Measurements from ENCODE around the gene HILPDA. TPM values are rescaled to one million over a fixed set of nuclear protein-coding genes. Genes with fewer than 3 reads are reported as not detected.
A peak's percentile ranks its signal among the peaks of the same experiment; 100 is the strongest.

Gene HILPDA
- total and polyA plus RNA-seq, 2 experiments from 2014 or later: 18.5 to 26.6 TPM

DNA sequence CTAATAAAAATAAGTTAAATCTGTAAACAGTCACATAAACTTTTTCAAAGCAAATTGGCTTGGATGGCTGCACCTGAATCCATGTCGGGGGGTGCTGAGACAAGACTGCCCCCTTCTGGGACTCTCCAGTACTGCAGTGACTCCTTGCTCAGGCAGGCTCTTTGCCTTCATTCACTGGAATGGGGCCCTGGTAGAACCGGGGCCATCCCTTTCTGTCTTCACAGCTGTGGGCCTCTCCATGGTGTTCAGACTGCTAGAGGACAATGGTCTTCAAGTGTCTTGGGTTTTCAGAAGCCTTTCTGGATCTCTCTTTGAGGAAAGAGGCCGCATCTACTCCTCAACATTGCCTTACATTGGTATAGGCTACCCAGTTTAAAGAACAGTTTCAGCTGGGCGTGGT, 29.8 kb upstream of the HILPDA start:
- H3K9ac ChIP-seq: no peak overlapping the region
- no peaks in the 10 kb centered on the region for H3K4me1 ChIP-seq (ENCODE audit: insufficient read depth)
- H3F3A ChIP-seq (ENCODE audit: insufficient read depth): no peaks in the 10 kb centered on the region
- DNase-seq: peak; percentile 64
- no peaks in the 10 kb centered on the region for H3K9me3 ChIP-seq (ENCODE audit: low read depth)
- no peaks in the 10 kb centered on the region for H3K36me3 ChIP-seq (ENCODE audit: low read depth)
- H2AFZ ChIP-seq: 0 out of 2 replicates have a peak overlapping the region, but pooled peaks have one; percentile 26
- no peaks in the 10 kb centered on the region for H3K79me2 ChIP-seq (ENCODE audit: insufficient read depth)
- H3K4me3 ChIP-seq: no peak overlapping the region
- H4K20me1 ChIP-seq (ENCODE audit: insufficient read depth): no peaks in the 10 kb centered on the region
- H3K27me3 ChIP-seq (replicated peaks; ENCODE audit: insufficient read depth): no peaks in the 10 kb centered on the region
- TF ChIP-seq EZH2 (IDR thresholded peaks at IDR 0.05; ENCODE audit: insufficient read depth, poor library complexity, severe bottlenecking) (no peak), EZH2phosphoT487 (IDR thresholded peaks at IDR 0.05; ENCODE audit: insufficient read depth, low read depth) (no peak)
- in situ Hi-C loops (cut with MboI): no loop called here
- H3K4me2 ChIP-seq (ENCODE audit: unreplicated experiment): no peak overlapping the region
- H3K27ac ChIP-seq: no peak overlapping the region
- WGBS, 2 experiments (ENCODE audit: low coverage in 1 of 2, low lambda C conversion rate in 2 of 2, missing lambda C conversion rate in 2 of 2): 45% methylated on average over 4 of the region's 4 CpGs
- no peaks in the 10 kb centered on the region for H3K9me2 ChIP-seq (ENCODE audit: insufficient read depth)

DNA sequence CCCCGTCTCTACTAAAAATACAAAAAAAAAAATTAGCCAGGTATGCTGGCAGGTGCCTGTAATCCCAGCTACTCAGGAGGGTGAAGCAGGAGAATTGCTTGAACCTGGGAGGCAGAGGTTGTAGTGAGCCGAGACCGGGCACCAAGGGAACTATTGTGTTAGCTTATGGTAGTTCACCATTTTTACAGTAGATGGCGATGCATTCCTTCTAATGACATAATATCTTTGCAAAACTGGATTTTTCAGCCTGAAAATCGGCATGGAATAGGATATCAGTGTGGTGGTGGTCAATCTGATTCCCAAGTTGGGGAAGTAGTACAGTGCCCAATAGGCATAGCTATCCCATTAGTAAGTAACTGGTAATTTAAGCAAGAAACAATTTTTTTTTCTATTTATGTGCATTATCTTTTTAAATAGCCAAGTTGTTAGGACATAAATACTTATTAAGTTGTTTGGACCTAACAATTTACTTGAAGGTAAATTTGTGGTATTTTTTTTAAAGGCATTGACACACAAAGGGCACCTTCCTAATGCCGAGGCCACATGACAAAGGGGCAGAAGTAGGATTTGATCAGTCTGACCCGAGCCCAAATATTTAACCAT, 28.3 kb upstream of the HILPDA start:
- 7 to 10% methylated on average over 7 of the region's 7 CpGs for WGBS, 2 experiments (ENCODE audit: low coverage in 1 of 2, low lambda C conversion rate in 2 of 2, missing lambda C conversion rate in 2 of 2)
- H3F3A ChIP-seq (ENCODE audit: insufficient read depth): no peaks in the 10 kb centered on the region
- TF ChIP-seq EZH2 (IDR thresholded peaks at IDR 0.05; ENCODE audit: insufficient read depth, poor library complexity, severe bottlenecking) (no peak), EZH2phosphoT487 (IDR thresholded peaks at IDR 0.05; ENCODE audit: insufficient read depth, low read depth) (no peak)
- no peak overlapping the region for H3K9ac ChIP-seq
- H3K27me3 ChIP-seq (replicated peaks; ENCODE audit: insufficient read depth): no peaks in the 10 kb centered on the region
- peak; percentile 72 for DNase-seq
- H4K20me1 ChIP-seq (ENCODE audit: insufficient read depth): no peaks in the 10 kb centered on the region
- 0 out of 2 replicates have a peak overlapping the region, but pooled peaks have one; percentile 13 for H2AFZ ChIP-seq
- no peaks in the 10 kb centered on the region for H3K9me2 ChIP-seq (ENCODE audit: insufficient read depth)
- no peaks in the 10 kb centered on the region for H3K9me3 ChIP-seq (ENCODE audit: low read depth)
- H3K27ac ChIP-seq: no peak overlapping the region
- H3K4me2 ChIP-seq (ENCODE audit: unreplicated experiment): peak overlapping the region; percentile 28
- no peaks in the 10 kb centered on the region for H3K79me2 ChIP-seq (ENCODE audit: insufficient read depth)
- H3K4me1 ChIP-seq (ENCODE audit: insufficient read depth): no peaks in the 10 kb centered on the region
- in situ Hi-C loops (cut with MboI): no loop called here
- no peaks in the 10 kb centered on the region for H3K36me3 ChIP-seq (ENCODE audit: low read depth)
- no peak overlapping the region for H3K4me3 ChIP-seq

DNA sequence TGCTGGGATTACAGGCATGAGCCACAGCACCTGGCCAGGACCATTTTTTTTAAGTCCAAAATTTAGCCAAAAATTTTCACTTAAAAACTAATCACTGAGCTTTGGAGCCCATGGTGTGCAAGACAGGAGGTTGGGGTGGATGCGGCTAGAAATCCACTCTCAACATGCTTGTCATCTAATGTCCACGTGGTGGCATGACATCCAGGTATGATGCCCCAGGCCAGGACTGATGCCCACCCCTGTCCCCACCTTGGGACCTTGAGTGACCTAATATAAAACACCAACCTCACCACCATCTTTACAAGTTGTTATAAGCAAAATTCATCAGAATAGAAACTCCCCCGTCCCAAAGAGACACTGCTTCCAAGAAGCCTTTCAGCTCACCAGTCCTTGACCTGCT, 25.5 kb upstream of the HILPDA start:
- H3K9ac ChIP-seq: no peak overlapping the region
- DNase-seq: no peak
- H3K4me1 ChIP-seq (ENCODE audit: insufficient read depth): no peaks in the 10 kb centered on the region
- WGBS, 2 experiments (ENCODE audit: low coverage in 1 of 2, low lambda C conversion rate in 2 of 2, missing lambda C conversion rate in 2 of 2): 52 to 56% methylated on average over 3 of the region's 3 CpGs
- TF ChIP-seq EZH2phosphoT487 (IDR thresholded peaks at IDR 0.05; ENCODE audit: insufficient read depth, low read depth): no peak
- TF ChIP-seq EZH2 (IDR thresholded peaks at IDR 0.05; ENCODE audit: insufficient read depth, poor library complexity, severe bottlenecking): no peak
- H3K9me3 ChIP-seq (ENCODE audit: low read depth): no peaks in the 10 kb centered on the region
- no peaks in the 10 kb centered on the region for H3K36me3 ChIP-seq (ENCODE audit: low read depth)
- H3K27ac ChIP-seq: no peak overlapping the region
- H2AFZ ChIP-seq: no peak overlapping the region
- no peak overlapping the region for H3K4me2 ChIP-seq (ENCODE audit: unreplicated experiment)
- no peaks in the 10 kb centered on the region for H3K79me2 ChIP-seq (ENCODE audit: insufficient read depth)
- H4K20me1 ChIP-seq (ENCODE audit: insufficient read depth): no peaks in the 10 kb centered on the region
- H3F3A ChIP-seq (ENCODE audit: insufficient read depth): no peaks in the 10 kb centered on the region
- in situ Hi-C loops (cut with MboI): no loop called here
- no peaks in the 10 kb centered on the region for H3K9me2 ChIP-seq (ENCODE audit: insufficient read depth)
- no peak overlapping the region for H3K4me3 ChIP-seq
- H3K27me3 ChIP-seq (replicated peaks; ENCODE audit: insufficient read depth): no peaks in the 10 kb centered on the region

DNA sequence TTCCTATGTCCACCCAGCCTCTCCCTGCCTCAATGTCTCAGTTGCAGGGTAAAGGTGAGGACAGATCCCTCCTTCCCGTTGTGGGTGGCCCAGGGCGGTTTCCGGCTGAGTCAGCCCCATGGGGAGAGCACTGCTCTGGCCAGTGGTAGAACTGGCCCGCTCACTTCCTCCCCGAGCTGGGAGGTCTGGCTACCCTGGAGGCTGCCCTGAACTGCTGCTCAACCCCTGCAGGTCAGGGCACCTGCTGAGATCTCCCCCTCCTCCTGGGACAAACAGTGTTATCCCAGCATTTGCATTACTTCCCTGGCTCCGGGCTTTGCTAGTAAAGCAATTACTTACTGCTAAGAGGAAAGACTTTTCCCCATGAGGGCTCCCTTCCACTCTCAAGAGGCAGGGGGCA, 24.5 kb upstream of the HILPDA start:
- Histone ChIP-seq H3K9me2 (ENCODE audit: insufficient read depth) (no peaks in the 10 kb centered on the region), H4K20me1 (ENCODE audit: insufficient read depth) (no peaks in the 10 kb centered on the region), H3K4me3 (no peak overlapping the region), H3K79me2 (ENCODE audit: insufficient read depth) (no peaks in the 10 kb centered on the region), H3F3A (ENCODE audit: insufficient read depth) (no peaks in the 10 kb centered on the region), H3K9ac (no peak overlapping the region), H3K4me1 (ENCODE audit: insufficient read depth) (no peaks in the 10 kb centered on the region), H3K9me3 (ENCODE audit: low read depth) (no peaks in the 10 kb centered on the region), H3K27ac (no peak overlapping the region), H3K4me2 (ENCODE audit: unreplicated experiment) (no peak overlapping the region), H2AFZ (no peak overlapping the region), H3K27me3 (replicated peaks; ENCODE audit: insufficient read depth) (no peaks in the 10 kb centered on the region), H3K36me3 (ENCODE audit: low read depth) (no peaks in the 10 kb centered on the region)
- no peak for TF ChIP-seq EZH2 (IDR thresholded peaks at IDR 0.05; ENCODE audit: insufficient read depth, poor library complexity, severe bottlenecking)
- TF ChIP-seq EZH2phosphoT487 (IDR thresholded peaks at IDR 0.05; ENCODE audit: insufficient read depth, low read depth): no peak
- 65 to 75% methylated on average over 6 of the region's 6 CpGs for WGBS, 2 experiments (ENCODE audit: low coverage in 1 of 2, low lambda C conversion rate in 2 of 2, missing lambda C conversion rate in 2 of 2)
- in situ Hi-C loops (cut with MboI): no loop called here
- peak; percentile 29 for DNase-seq
